Measurements from ENCODE around the gene GPANK1.

GPANK1 gene

GRCh38 chr6:31680226-31681134 is 15.7 kb upstream of the GPANK1 start, which contains the start of gene LY6G5C:
Gene LY6G5C (minus strand): TSS chr6:31681067. CDS start chr6:31680373, 694 bp downstream.
- peak within 1 kb of the TSS; percentile 49 for H3K4me3 ChIP-seq (ENCODE audit: low read depth, low read length, poor library complexity, severe bottlenecking)
- no peak for TF ChIP-seq EZH2 (IDR thresholded peaks at IDR 0.05; ENCODE audit: borderline replicate concordance, low read length)
- TF ChIP-seq CTCF (IDR thresholded peaks at IDR 0.05; ENCODE audit: low read length) = peak; percentile 52
- peak within 1 kb of the TSS; percentile 30; the same call in 1 of the 2 replicates for H3K9ac ChIP-seq (ENCODE audit: low read length)
- no peaks in the 10 kb centered on the region for H3K36me3 ChIP-seq (ENCODE audit: insufficient read depth, low read length)
- H3K27me3 ChIP-seq (ENCODE audit: insufficient read depth, low read length) = no peaks in the 10 kb centered on the region
- no peaks in the 10 kb centered on the region for H3K9me2 ChIP-seq (ENCODE audit: low read depth, low read length)
- no peaks in the 10 kb centered on the region for H4K20me1 ChIP-seq (ENCODE audit: insufficient read depth, low read length)
- no peak within 1 kb of the TSS for H2AFZ ChIP-seq (ENCODE audit: low read length)
- no peaks in the 10 kb centered on the region for H3K79me2 ChIP-seq (ENCODE audit: insufficient read depth, low read length)
- peaks cover 16% of the 10 kb centered on the region for H3K4me1 ChIP-seq (ENCODE audit: insufficient read depth, low read length, severe bottlenecking)
- no peaks in the 10 kb centered on the region for H3F3A ChIP-seq (ENCODE audit: insufficient read depth, low read length)
- peak within 1 kb of the TSS; percentile 69 for H3K4me2 ChIP-seq (ENCODE audit: low read length)
- H3K9me3 ChIP-seq (ENCODE audit: low read length) = no peaks in the 10 kb centered on the region
- no peak within 1 kb of the TSS for H3K27ac ChIP-seq (ENCODE audit: low read depth, low read length, poor library complexity, severe bottlenecking)

- TF ChIP-seq CTCF (IDR thresholded peaks at IDR 0.05; ENCODE audit: low read length) (no peak), EZH2 (IDR thresholded peaks at IDR 0.05; ENCODE audit: borderline replicate concordance, low read length) (no peak)
- Histone ChIP-seq H3K4me1 (ENCODE audit: insufficient read depth, low read length, severe bottlenecking) (peaks cover 16% of the 10 kb centered on the region), H3K36me3 (ENCODE audit: insufficient read depth, low read length) (peaks cover 6% of the 10 kb centered on the region), H3K4me3 (ENCODE audit: low read depth, low read length, poor library complexity, severe bottlenecking) (no peak overlapping the region), H4K20me1 (ENCODE audit: insufficient read depth, low read length) (no peaks in the 10 kb centered on the region), H2AFZ (ENCODE audit: low read length) (no peak overlapping the region), H3K9me3 (ENCODE audit: low read length) (no peaks in the 10 kb centered on the region), H3K9ac (ENCODE audit: low read length) (no peak overlapping the region), H3K79me2 (ENCODE audit: insufficient read depth, low read length) (no peaks in the 10 kb centered on the region), H3K27me3 (ENCODE audit: insufficient read depth, low read length) (no peaks in the 10 kb centered on the region), H3K27ac (ENCODE audit: low read depth, low read length, poor library complexity, severe bottlenecking) (no peak overlapping the region), H3K9me2 (ENCODE audit: low read depth, low read length) (no peaks in the 10 kb centered on the region), H3F3A (ENCODE audit: insufficient read depth, low read length) (no peaks in the 10 kb centered on the region), H3K4me2 (ENCODE audit: low read length) (no peak overlapping the region)
Observed at GRCh38 chr6:31677955-31678354, 13.2 kb upstream of the GPANK1 start.

GRCh38 chr6:31676904-31677303 is 12.1 kb upstream of the GPANK1 start:
- H2AFZ ChIP-seq (ENCODE audit: low read length) = no peak overlapping the region
- H3K4me3 ChIP-seq (ENCODE audit: low read depth, low read length, poor library complexity, severe bottlenecking) = no peak overlapping the region
- peaks cover 16% of the 10 kb centered on the region for H3K36me3 ChIP-seq (ENCODE audit: insufficient read depth, low read length)
- no peak overlapping the region for H3K4me2 ChIP-seq (ENCODE audit: low read length)
- H3K4me1 ChIP-seq (ENCODE audit: insufficient read depth, low read length, severe bottlenecking) = peaks cover 16% of the 10 kb centered on the region
- no peaks in the 10 kb centered on the region for H4K20me1 ChIP-seq (ENCODE audit: insufficient read depth, low read length)
- H3K9me3 ChIP-seq (ENCODE audit: low read length) = no peaks in the 10 kb centered on the region
- H3K79me2 ChIP-seq (ENCODE audit: insufficient read depth, low read length) = no peaks in the 10 kb centered on the region
- TF ChIP-seq EZH2 (IDR thresholded peaks at IDR 0.05; ENCODE audit: borderline replicate concordance, low read length) = no peak
- TF ChIP-seq CTCF (IDR thresholded peaks at IDR 0.05; ENCODE audit: low read length) = no peak
- H3K9ac ChIP-seq (ENCODE audit: low read length) = no peak overlapping the region
- no peak overlapping the region for H3K27ac ChIP-seq (ENCODE audit: low read depth, low read length, poor library complexity, severe bottlenecking)
- no peaks in the 10 kb centered on the region for H3K27me3 ChIP-seq (ENCODE audit: insufficient read depth, low read length)
- H3F3A ChIP-seq (ENCODE audit: insufficient read depth, low read length) = no peaks in the 10 kb centered on the region
- no peaks in the 10 kb centered on the region for H3K9me2 ChIP-seq (ENCODE audit: low read depth, low read length)
